Measurements from ENCODE around the gene ST7. TPM values are rescaled to one million over a fixed set of nuclear protein-coding genes. Genes with fewer than 3 reads are reported as not detected.

Gene ST7
- total and polyA plus RNA-seq, 2 donors (not counting 3 experiments of a cell fraction or from before 2014, with no cell fraction given), result 18.6 to 24.9 TPM

DNA sequence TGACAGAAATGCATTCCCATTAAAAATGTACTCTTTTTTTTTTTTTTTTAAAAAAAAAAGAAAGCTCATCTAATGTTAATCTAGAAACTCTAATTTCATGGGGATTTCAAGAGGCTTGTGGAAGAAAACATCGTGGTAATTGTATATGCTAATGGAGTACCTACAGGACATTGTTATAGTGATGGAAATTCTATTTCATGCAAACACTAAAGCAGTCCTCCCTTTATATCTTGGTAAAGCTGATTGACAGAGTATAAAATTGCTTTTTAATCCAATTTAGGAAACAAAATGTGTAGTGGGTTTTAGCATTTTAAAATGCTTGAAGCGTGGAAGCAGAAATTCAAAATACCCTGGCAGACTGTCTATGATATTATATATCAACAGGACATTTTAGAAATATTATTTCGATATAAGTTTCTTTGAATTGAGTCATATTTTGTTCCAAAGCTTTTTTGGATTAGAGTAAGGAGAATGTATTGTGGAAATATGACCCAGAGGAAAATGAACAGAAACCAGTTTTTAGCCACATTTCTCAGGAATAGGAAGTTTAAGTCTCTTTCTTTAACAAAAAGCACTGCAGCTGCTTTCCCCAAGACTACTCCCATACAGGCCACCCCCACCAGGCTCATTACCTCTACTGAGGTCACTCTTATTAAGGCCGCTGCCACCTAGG is 247.6 kb downstream of the ST7 start:
- Histone ChIP-seq H3K79me2 (ENCODE audit: control insufficient read depth, insufficient read depth, low read length) (no peaks in the 10 kb centered on the region), H3K27ac (ENCODE audit: insufficient read depth, low read depth, low read length) (no peak overlapping the region), H3K4me1 (ENCODE audit: control insufficient read depth, extremely low read depth, insufficient read depth, low read length) (peaks cover 3% of the 10 kb centered on the region), H3K27me3 (ENCODE audit: control insufficient read depth in 2 of 2, insufficient read depth in 2 of 2, low read length in 2 of 2) (no peaks in the 10 kb centered on the region), H3K9me3 (replicated peaks; ENCODE audit: control insufficient read depth, insufficient read depth, low read length) (no peaks in the 10 kb centered on the region), H3K9me1 (replicated peaks; ENCODE audit: control insufficient read depth, extremely low read depth, insufficient read depth, low read length) (no peaks in the 10 kb centered on the region), H3K36me3 (ENCODE audit: control insufficient read depth in 2 of 2, extremely low read depth in 1 of 2, insufficient read depth in 2 of 2, low read length in 2 of 2) (no peaks in the 10 kb centered on the region), H3K4me2 (ENCODE audit: insufficient read depth, low read length) (no peak overlapping the region), H4K20me1 (replicated peaks; ENCODE audit: control insufficient read depth, extremely low read depth, insufficient read depth, low read length) (no peaks in the 10 kb centered on the region), H3K9ac (replicated peaks; ENCODE audit: extremely low read depth, insufficient read depth, low read length) (no peak overlapping the region), H3K4me3 (replicated peaks in 1 of 3; ENCODE audit: insufficient read depth in 1 of 3, low read depth in 1 of 3, low read length in 3 of 3) (no peak overlapping the region), H2AFZ (ENCODE audit: low read depth, low read length) (no peak overlapping the region)
- intact Hi-C loops (cut with micrococcal nuclease) (no loop called here), dilution Hi-C loops (cut with MboI; ENCODE audit: extremely low pct_ligation_motif_present, low sequenced_read_pairs) (no loop called here)
- ChIA-PET POLR2A (no interaction called here), CTCF (interaction anchor here (1.3 to 3.6 kb wide), 4 partner anchors 10 to 73 kb away, joined by 3 to 25 read pairs (median 6); no protein-coding TSS in a partner anchor)
- no TSS peak for BruUV-seq (replicated peaks)
- no peak for FAIRE-seq
- no peak for DNase-seq (ENCODE audit: low read depth, low spot score)
- TF ChIP-seq GATA2 (IDR thresholded peaks at IDR 0.05; ENCODE audit: insufficient read depth, insufficient read length, low read depth, low read length) (no peak), CTCF (IDR thresholded peaks at IDR 0.05; ENCODE audit: extremely low read depth in 1 of 2, insufficient read depth in 1 of 2, low read depth in 1 of 2, low read length in 2 of 2) (no peak)

DNA sequence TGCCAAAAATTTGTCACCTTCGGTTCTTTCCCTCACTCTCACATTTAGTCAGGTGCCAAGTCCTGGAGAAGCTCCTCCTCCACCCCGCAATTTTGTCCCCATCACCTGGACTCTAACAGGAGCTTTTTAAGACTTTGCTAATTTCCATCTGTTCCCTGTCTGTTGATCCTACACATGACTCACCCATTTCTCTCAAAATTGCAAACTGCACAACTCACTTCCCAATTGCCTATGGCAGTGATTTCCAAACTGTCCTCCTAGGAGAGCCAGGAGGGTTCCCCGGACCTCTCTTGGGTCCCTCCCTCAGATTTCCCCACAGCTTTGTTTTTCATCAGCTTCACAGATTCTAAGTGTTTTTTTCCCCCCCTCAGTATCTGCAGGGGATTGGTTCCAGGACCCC is 249.2 kb downstream of the ST7 start:
- intact Hi-C loops (cut with micrococcal nuclease), result no loop called here
- peaks cover 3% of the 10 kb centered on the region for H3K4me1 ChIP-seq (ENCODE audit: control insufficient read depth, extremely low read depth, insufficient read depth, low read length)
- dilution Hi-C loops (cut with MboI; ENCODE audit: extremely low pct_ligation_motif_present, low sequenced_read_pairs), result no loop called here
- H3K9ac ChIP-seq (replicated peaks; ENCODE audit: extremely low read depth, insufficient read depth, low read length), result no peak overlapping the region
- H3K9me3 ChIP-seq (replicated peaks; ENCODE audit: control insufficient read depth, insufficient read depth, low read length), result no peaks in the 10 kb centered on the region
- H3K4me2 ChIP-seq (ENCODE audit: insufficient read depth, low read length), result no peak overlapping the region
- ChIA-PET CTCF (interaction anchor here (0.9 to 3.6 kb wide), 3 partner anchors 11 to 75 kb away, joined by 3 to 25 read pairs (median 5); no protein-coding TSS in a partner anchor), POLR2A (no interaction called here)
- H4K20me1 ChIP-seq (replicated peaks; ENCODE audit: control insufficient read depth, extremely low read depth, insufficient read depth, low read length), result no peaks in the 10 kb centered on the region
- no TSS peak for BruUV-seq (replicated peaks)
- DNase-seq (ENCODE audit: low read depth, low spot score), result no peak
- no peaks in the 10 kb centered on the region for H3K36me3 ChIP-seq (ENCODE audit: control insufficient read depth in 2 of 2, extremely low read depth in 1 of 2, insufficient read depth in 2 of 2, low read length in 2 of 2)
- no peak overlapping the region for H2AFZ ChIP-seq (ENCODE audit: low read depth, low read length)
- no peaks in the 10 kb centered on the region for H3K9me1 ChIP-seq (replicated peaks; ENCODE audit: control insufficient read depth, extremely low read depth, insufficient read depth, low read length)
- no peaks in the 10 kb centered on the region for H3K27me3 ChIP-seq (ENCODE audit: control insufficient read depth in 2 of 2, insufficient read depth in 2 of 2, low read length in 2 of 2)
- H3K27ac ChIP-seq (ENCODE audit: insufficient read depth, low read depth, low read length), result no peak overlapping the region
- H3K79me2 ChIP-seq (ENCODE audit: control insufficient read depth, insufficient read depth, low read length), result no peaks in the 10 kb centered on the region
- no peak overlapping the region for H3K4me3 ChIP-seq (replicated peaks in 1 of 3; ENCODE audit: insufficient read depth in 1 of 3, low read depth in 1 of 3, low read length in 3 of 3)
- TF ChIP-seq, protein P1, sequence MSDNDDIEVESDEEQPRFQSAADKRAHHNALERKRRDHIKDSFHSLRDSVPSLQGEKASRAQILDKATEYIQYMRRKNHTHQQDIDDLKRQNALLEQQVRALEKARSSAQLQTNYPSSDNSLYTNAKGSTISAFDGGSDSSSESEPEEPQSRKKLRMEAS (IDR thresholded peaks at IDR 0.05; ENCODE audit: insufficient read depth, insufficient read length), result no peak
- TF ChIP-seq CTCF (IDR thresholded peaks at IDR 0.05; ENCODE audit: extremely low read depth in 1 of 2, insufficient read depth in 1 of 2, low read depth in 1 of 2, low read length in 2 of 2), result no peak
- TF ChIP-seq MYC (IDR thresholded peaks at IDR 0.05; ENCODE audit: low read depth, low read length), result no peak
- TF ChIP-seq FOS (IDR thresholded peaks at IDR 0.05; ENCODE audit: borderline replicate concordance, insufficient read depth, low read length), result no peak
- TF ChIP-seq EZH2 (IDR thresholded peaks at IDR 0.05; ENCODE audit: borderline replicate concordance, low read depth, low read length, severe bottlenecking), result no peak
- TF ChIP-seq POLR2A (IDR thresholded peaks at IDR 0.05; ENCODE audit: low read depth, low read length), result no peak
- TF ChIP-seq GATA2 (IDR thresholded peaks at IDR 0.05; ENCODE audit: insufficient read depth, insufficient read length, low read depth, low read length), result no peak
- no peak for FAIRE-seq

Measured in endothelial cell of umbilical vein (primary cell).